Cardiac muscle cell (in vitro differentiated cells and primary cell): ENCODE results near the gene FNDC3A. TPM values are rescaled to one million over a fixed set of nuclear protein-coding genes. Genes with fewer than 3 reads are reported as not detected.
A peak's percentile ranks its signal among the peaks of the same experiment; 100 is the strongest.

Experiments used
- DNase-seq, 2 donors: peaks; one replicate each; pipeline versions ENCODE4 v3.0.0 to v3.0.0-alpha.2; 2010 to 2017; ENCODE audit warnings: low read depth in 1 of 2, low spot score in 1 of 2
- H3K27ac ChIP-seq: fragments of 200-600 bp; sonication (generic); 2 replicates; pipeline ENCODE4 v1.5.1; 2016
- H3K27me3 ChIP-seq: fragments of 200-600 bp; sonication (generic); 2 replicates; pipeline ENCODE4 v1.6.0; 2016; ENCODE audit warnings: control low read depth
- H3K36me3 ChIP-seq: fragments of 200-600 bp; sonication (generic); 2 replicates; pipeline ENCODE4 v1.5.1; 2016; ENCODE audit warnings: control low read depth
- H3K4me1 ChIP-seq: fragments of 200-600 bp; sonication (generic); 2 replicates; pipeline ENCODE4 v1.8.1; 2017; ENCODE audit warnings: low read depth, mild to moderate bottlenecking, mixed run types
- H3K4me3 ChIP-seq: fragments of 200-600 bp; sonication (generic); 2 replicates; pipeline ENCODE4 v1.5.1; 2016; ENCODE audit warnings: mild to moderate bottlenecking
- H3K9me3 ChIP-seq: fragments of 200-600 bp; sonication (generic); 2 replicates; pipeline ENCODE4 v1.5.1; 2017; ENCODE audit warnings: low read depth, mild to moderate bottlenecking, control low read depth
- CTCF ChIP-seq: IDR thresholded peaks from 2 replicates; pipeline ENCODE4 v1.5.1; 2012; ENCODE audit warnings: low read depth, mild to moderate bottlenecking, low read length
- polyA plus RNA-seq: library from polyadenylated mRNA; unstranded; fragments of >200 nt; fragmentation: Nextera tagmentation; extraction: Ambion mirVana; gene quantifications from 2 replicates; pipeline ENCODE4 v1.2.1, GENCODE V29; 2016
- total RNA-seq: library from RNA; depleted of rRNA; stranded (reverse); fragments of >200 nt; gene quantifications from 2 replicates; pipeline ENCODE4 v1.2.3, GENCODE V29; 2016

FNDC3A gene
- total and polyA plus RNA-seq, 2 experiments from 2014 or later: 18.6 to 28.4 TPM

GRCh38 chr13:48977973-48978372 lies 2.3 kb downstream of the FNDC3A start:
- DNase-seq: no peak
- H3K27me3 ChIP-seq: no peaks in the 10 kb centered on the region
- no peak overlapping the region for H3K27ac ChIP-seq
- peaks cover 21% of the 10 kb centered on the region for H3K4me1 ChIP-seq
- H3K4me3 ChIP-seq: peak overlapping the region; percentile 62
- H3K9me3 ChIP-seq: no peaks in the 10 kb centered on the region
- no peak for TF ChIP-seq CTCF
- H3K36me3 ChIP-seq: no peaks in the 10 kb centered on the region

DNA sequence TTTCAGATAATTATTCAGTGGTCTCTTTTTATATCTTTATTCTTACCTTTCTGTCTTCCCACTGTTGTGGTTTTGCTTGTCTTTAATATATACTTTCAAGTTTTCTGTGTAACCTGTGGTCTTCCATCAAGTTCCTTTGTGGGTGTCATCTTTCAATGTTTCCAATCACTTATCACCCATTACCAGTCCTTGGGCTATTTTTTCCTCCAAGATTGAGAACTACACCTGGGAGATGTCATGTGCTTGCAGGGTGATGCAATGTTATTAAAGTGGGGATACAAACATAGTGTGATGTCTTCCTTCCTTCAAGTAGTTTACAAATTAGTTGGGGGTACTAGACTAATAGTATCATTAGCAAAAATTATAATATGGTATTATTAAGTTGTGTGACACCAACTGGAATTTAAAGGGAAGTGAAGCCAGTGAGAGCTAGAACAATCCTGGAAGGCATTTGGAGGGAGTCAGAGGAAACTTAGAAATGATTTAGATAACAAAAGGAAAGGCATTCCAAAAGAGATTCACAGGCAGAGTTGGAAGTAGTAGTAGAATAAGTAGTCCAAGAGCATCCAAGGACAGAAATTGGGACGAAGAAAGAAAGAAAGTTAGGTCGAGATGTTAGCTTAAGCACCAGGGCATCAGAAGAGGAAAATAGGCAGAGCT lies 3.4 kb downstream of the FNDC3A start:
- Histone ChIP-seq H3K4me1 (peaks cover 21% of the 10 kb centered on the region), H3K36me3 (no peaks in the 10 kb centered on the region), H3K4me3 (no peak overlapping the region), H3K27me3 (no peaks in the 10 kb centered on the region), H3K9me3 (no peaks in the 10 kb centered on the region), H3K27ac (no peak overlapping the region)
- no peak for TF ChIP-seq CTCF
- DNase-seq: peak in 1 of 2 donors; percentile 44

DNA sequence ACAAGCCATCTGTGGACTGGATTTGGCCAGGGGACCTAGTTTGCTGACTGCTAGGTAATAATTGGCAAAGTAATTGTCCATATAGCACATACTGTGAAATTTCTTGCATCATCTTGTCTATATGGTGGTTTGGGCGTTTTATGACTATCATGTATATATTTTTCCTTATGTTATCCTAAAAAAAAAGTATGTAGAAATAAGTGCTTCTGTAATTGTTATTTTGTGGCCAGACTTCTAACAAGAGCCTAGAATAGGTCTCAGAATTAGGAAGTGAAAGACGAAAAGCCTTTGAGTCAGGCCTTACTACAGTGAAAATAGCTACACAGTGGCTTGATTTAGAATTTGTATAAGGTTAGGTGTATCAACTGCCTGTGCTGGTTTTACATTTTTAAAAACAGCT lies 4.2 kb downstream of the FNDC3A start:
- no peak overlapping the region for H3K27ac ChIP-seq
- no peaks in the 10 kb centered on the region for H3K9me3 ChIP-seq
- no peak for DNase-seq

DNA sequence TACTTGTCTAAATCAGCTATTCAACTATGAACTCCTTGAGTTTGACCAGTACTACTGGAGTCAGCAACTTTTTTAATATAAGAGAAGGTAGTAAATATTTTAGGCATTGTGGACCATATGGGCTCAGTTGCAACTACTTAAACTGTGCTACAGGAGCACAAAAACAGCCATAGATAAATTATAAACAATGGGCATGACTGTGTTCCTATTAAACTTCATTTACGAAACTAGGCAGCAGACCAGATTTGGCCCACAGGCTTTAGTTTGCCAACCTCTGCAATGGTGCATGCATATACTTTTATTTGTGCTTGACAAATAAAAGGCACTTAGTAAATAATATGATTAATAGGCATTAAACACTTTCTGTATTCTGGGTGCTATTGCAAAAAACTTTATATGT lies 7.6 kb downstream of the FNDC3A start:
- Histone ChIP-seq H3K9me3 (no peaks in the 10 kb centered on the region), H3K27me3 (no peaks in the 10 kb centered on the region), H3K4me3 (no peak overlapping the region), H3K27ac (no peak overlapping the region), H3K36me3 (no peaks in the 10 kb centered on the region), H3K4me1 (peaks cover 13% of the 10 kb centered on the region)
- no peak for DNase-seq
- TF ChIP-seq CTCF: no peak

More for the DNA sequence above, 4.2 kb downstream of the FNDC3A start:
- H3K36me3 ChIP-seq: no peaks in the 10 kb centered on the region
- no peaks in the 10 kb centered on the region for H3K27me3 ChIP-seq
- no peak for TF ChIP-seq CTCF
- H3K4me3 ChIP-seq: no peak overlapping the region
- peaks cover 21% of the 10 kb centered on the region for H3K4me1 ChIP-seq

GRCh38 chr13:48985756-48986155 lies 10.0 kb downstream of the FNDC3A start:
- no peak for TF ChIP-seq CTCF
- Histone ChIP-seq H3K27ac (no peak overlapping the region), H3K9me3 (no peaks in the 10 kb centered on the region), H3K4me3 (no peak overlapping the region), H3K27me3 (no peaks in the 10 kb centered on the region), H3K36me3 (no peaks in the 10 kb centered on the region), H3K4me1 (no peaks in the 10 kb centered on the region)
- DNase-seq: no peak
